B cell (primary cell): ENCODE measurements around the gene SNX19. TPM values are rescaled to one million over a fixed set of nuclear protein-coding genes. Genes with fewer than 3 reads are reported as not detected.

ENCODE experiments used
- ATAC-seq: fragments of 200-7000 bp; cut with Tn5 transposase; one replicate; pipeline ENCODE4 v1.10.0; 2021; ENCODE audit warnings: low read depth, mild to moderate bottlenecking, moderate number of reproducible peaks, moderate library complexity
- CTCF ChIA-PET: fragments of 350-600 bp; sonication (Branson Sonifier 250); formaldehyde crosslinking; loops from one replicate; lab custom pipeline; 2021; ENCODE audit warnings: antibody characterized with exemption, inconsistent platforms; lab: Charles Lee
- POLR2A ChIA-PET: fragments of 350-600 bp; sonication (Branson Sonifier 250); formaldehyde crosslinking; loops from one replicate; lab custom pipeline; 2021; ENCODE audit warnings: antibody characterized with exemption; lab: Charles Lee
- DNase-seq: peaks from one replicate; pipeline ENCODE4 v3.0.0; 2013
- H2AFZ ChIP-seq: 2 replicates; pipeline ENCODE4 v1.6.1; 2012; ENCODE audit warnings: mild to moderate bottlenecking, low read depth, low read length; ENCODE audit not compliant: insufficient read depth, poor library complexity, severe bottlenecking
- H3K27ac ChIP-seq, 2 donors: 1 replicate in 1 of 2; 2 replicates in 1 of 2; pipeline ENCODE4 v1.5.1; 2012 to 2013; ENCODE audit warnings: low read length in 2 of 2, mild to moderate bottlenecking in 2 of 2, moderate library complexity in 1 of 2
- H3K27me3 ChIP-seq, 4 experiments: fragments of 200-600 bp in 1 of 4; sonication (generic) in 1 of 4; replicated peaks in 1 of 4; 1 replicate in 2 of 4; 2 replicates in 2 of 4; pipeline versions ENCODE4 v1.6.1 to v1.7.0; 2013 to 2016; ENCODE audit warnings: low read length in 3 of 4, mild to moderate bottlenecking in 2 of 4, mixed read lengths in 1 of 4, moderate library complexity in 1 of 4; ENCODE audit not compliant: insufficient read depth in 4 of 4, control insufficient read depth in 3 of 4; ENCODE audit errors: control extremely low read depth in 1 of 4
- H3K36me3 ChIP-seq, 2 experiments: replicated peaks in 1 of 2; 1 replicate in 1 of 2; 2 replicates in 1 of 2; pipeline versions ENCODE4 v1.6.1 to v1.7.1; 2013; ENCODE audit warnings: low read length in 1 of 2; ENCODE audit not compliant: insufficient read depth in 2 of 2, control insufficient read depth in 1 of 2; ENCODE audit errors: control extremely low read depth in 1 of 2, extremely low read depth in 1 of 2
- H3K4me1 ChIP-seq, 2 donors: fragments of 200-600 bp in 1 of 2; sonication (generic) in 1 of 2; 1 replicate in 1 of 2; 2 replicates in 1 of 2; pipeline versions ENCODE4 v1.5.1 to v1.6.1; 2013 to 2017; ENCODE audit warnings: low read length in 2 of 2; ENCODE audit not compliant: control insufficient read depth in 2 of 2, insufficient read depth in 2 of 2
- H3K4me2 ChIP-seq: replicated peaks from 2 replicates; pipeline ENCODE3; 2012; ENCODE audit warnings: mild to moderate bottlenecking, low read depth, low read length; ENCODE audit not compliant: poor library complexity, severe bottlenecking
- H3K4me3 ChIP-seq, 5 experiments: fragments of 200-600 bp in 1 of 5; sonication (generic) in 1 of 5; 1 replicate in 3 of 5; 2 replicates in 2 of 5; pipeline versions ENCODE4 v1.5.1 to v1.7.0; 2011 to 2016; ENCODE audit warnings: low read length in 4 of 5, mild to moderate bottlenecking in 4 of 5, low read depth in 2 of 5, control low read depth in 1 of 5, moderate library complexity in 1 of 5; ENCODE audit not compliant: insufficient read depth in 1 of 5; ENCODE audit errors: control extremely low read depth in 1 of 5, extremely low read depth in 1 of 5
- H3K79me2 ChIP-seq: fragments of 200-600 bp; sonication (generic); one replicate; pipeline ENCODE4 v1.6.0; 2016; ENCODE audit warnings: low read length; ENCODE audit not compliant: control insufficient read depth, insufficient read depth
- H3K9ac ChIP-seq: fragments of 200-600 bp; sonication (generic); 2 replicates; pipeline ENCODE4 v1.6.1; 2017; ENCODE audit warnings: mild to moderate bottlenecking, low read length, moderate library complexity
- H3K9me3 ChIP-seq, 3 donors: one replicate each; pipeline versions ENCODE4 v1.6.1 to v1.7.1; 2013; ENCODE audit warnings: low read length in 2 of 3; ENCODE audit not compliant: control insufficient read depth in 2 of 3, insufficient read depth in 1 of 3; ENCODE audit errors: control extremely low read depth in 1 of 3
- H4K20me1 ChIP-seq: 2 replicates; pipeline ENCODE4 v1.6.0; 2012; ENCODE audit warnings: mild to moderate bottlenecking, low read length; ENCODE audit not compliant: insufficient read depth, control insufficient read depth, poor library complexity, severe bottlenecking
- H3K27ac Mint-ChIP-seq: one replicate; pipeline ENCODE4 v1.8.0; 2021; ENCODE audit warnings: mixed read lengths
- H3K27me3 Mint-ChIP-seq: one replicate; pipeline ENCODE4 v1.8.0; 2021; ENCODE audit warnings: mixed read lengths
- H3K4me1 Mint-ChIP-seq: one replicate; pipeline ENCODE4 v1.8.0; 2021; ENCODE audit warnings: mixed read lengths
- H3K4me3 Mint-ChIP-seq: one replicate; pipeline ENCODE4 v1.8.0; 2021; ENCODE audit warnings: mixed read lengths
- H3K9me3 Mint-ChIP-seq: one replicate; pipeline ENCODE4 v1.8.0; 2022; ENCODE audit warnings: mixed read lengths; ENCODE audit not compliant: insufficient read depth
- EZH2 ChIP-seq: IDR thresholded peaks from 2 replicates; pipeline ENCODE4 v1.6.1; 2012; ENCODE audit warnings: borderline replicate concordance, low read depth, mild to moderate bottlenecking, moderate library complexity, low read length; ENCODE audit not compliant: insufficient read depth, poor library complexity, severe bottlenecking
- WGBS: methylation state at CpG from one replicate; pipeline ENCODE4 v1.1.5; 2013; ENCODE audit warnings: missing lambda C conversion rate; ENCODE audit not compliant: insufficient coverage; 5-methylcytosine and 5-hydroxymethylcytosine counted together
- intact Hi-C: fragments of 100-400 bp; cut with micrococcal nuclease; formaldehyde crosslinking; loops from one replicate; pipeline ENCODE4 v1.10.0; 2022
- polyA plus RNA-seq: library from polyadenylated mRNA; depleted of rRNA; stranded (reverse); fragments of >200 nt; gene quantifications from 2 replicates; pipeline ENCODE4 v1.2.3, GENCODE V29; 2012
- total RNA-seq, 2 donors: library from RNA; stranded (reverse); fragments of 120-200 nt in 1 of 2; gene quantifications; 1 replicate in 1 of 2; 2 replicates in 1 of 2; pipeline versions ENCODE4 v1.2.3 to v1.2.4, GENCODE V29; 2013 to 2022
- TF ChIP-seq, protein P1 (sequence below): fragments of 200-600 bp; IDR thresholded peaks from one replicate; pipeline ENCODE4 v1.8.0; 2022; ENCODE audit warnings: antibody characterized with exemption, mild to moderate bottlenecking

The SNX19 gene
- total and polyA plus RNA-seq, 2 donors (not counting 1 experiment from before 2014, with no cell fraction given), result 24.2 to 74.0 TPM

DNA sequence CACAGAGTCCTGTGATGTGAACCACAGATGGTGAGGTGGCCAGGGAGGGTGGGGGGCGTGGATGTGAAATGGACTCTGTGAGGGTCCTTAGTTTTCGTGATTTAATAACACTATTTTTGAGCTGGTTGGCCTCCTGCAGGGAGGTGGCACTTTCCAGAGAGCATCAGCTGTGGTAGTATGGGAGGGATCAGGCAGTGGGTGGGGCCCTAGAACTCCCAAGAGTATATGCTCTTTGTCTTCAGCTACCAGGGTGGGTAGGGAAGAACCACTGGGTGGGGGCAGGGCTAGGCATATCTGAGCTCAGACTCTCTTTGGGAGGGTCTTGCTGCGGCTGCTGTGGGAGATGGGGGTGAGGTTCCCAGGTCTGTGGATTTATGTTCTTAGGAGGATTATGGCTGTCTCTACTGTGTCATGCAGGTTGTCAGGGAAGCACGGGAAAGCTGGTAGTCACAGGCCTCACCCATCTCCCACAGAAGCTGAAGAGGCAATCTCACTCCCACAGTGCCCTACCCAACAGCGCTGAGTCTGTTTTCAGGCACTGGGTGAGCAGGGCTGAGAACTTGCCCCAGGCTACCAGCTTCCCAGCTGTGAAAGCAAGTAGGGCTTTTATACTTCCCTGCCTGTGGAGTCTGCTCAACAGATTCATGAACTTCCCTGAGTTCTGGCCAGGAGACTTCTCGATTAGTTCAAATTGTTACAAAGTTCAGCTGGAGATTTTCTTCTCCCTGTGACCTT lies 47.9 kb upstream of the SNX19 start:
- H2AFZ ChIP-seq, result no peak overlapping the region
- POLR2A ChIA-PET, result no interaction called here
- no peak for DNase-seq

DNA sequence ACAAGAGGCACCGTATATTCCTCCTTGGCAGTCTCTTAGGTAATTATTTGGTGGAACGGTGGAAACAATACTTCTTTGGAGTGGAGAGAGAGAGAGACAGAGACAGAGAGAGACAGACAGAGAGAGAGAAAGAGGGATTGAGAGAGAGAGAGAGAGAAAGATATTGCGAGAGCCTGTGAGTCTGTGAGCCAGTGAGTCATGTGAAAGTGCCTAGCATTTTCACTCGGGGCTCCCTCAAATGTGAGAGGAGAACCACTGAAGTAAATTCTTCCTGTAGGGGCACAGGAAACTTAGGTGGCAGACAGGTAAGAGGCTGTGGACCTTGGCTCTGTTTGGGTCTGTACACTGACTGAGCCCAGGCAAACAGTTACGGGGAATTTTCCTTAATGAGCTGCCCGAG lies 31.6 kb upstream of the SNX19 start:
- WGBS, result 92% methylated on average over 6 of the region's 6 CpGs
- no peak overlapping the region for H2AFZ ChIP-seq

More for the DNA sequence above, 47.9 kb upstream of the SNX19 start:
- 84% methylated on average over 5 of the region's 6 CpGs for WGBS
- Histone ChIP-seq H3K79me2 (no peaks in the 10 kb centered on the region), H3K4me2 (no peak overlapping the region), H3K9me3 (peaks cover 0 to 1% (median 0%) of the 10 kb centered on the region in 3 donors), H3K27me3 (no peaks in the 10 kb centered on the region), H3K9ac (no peak overlapping the region), H3K4me1 (no peaks in the 10 kb centered on the region), H4K20me1 (no peaks in the 10 kb centered on the region), H3K36me3 (no peaks in the 10 kb centered on the region), H3K4me3 (no peak overlapping the region), H3K27ac (no peak overlapping the region)
- H3K4me1 Mint-ChIP-seq, result no peaks in the 10 kb centered on the region
- ATAC-seq, result no peak
- H3K9me3 Mint-ChIP-seq, result peaks cover 2% of the 10 kb centered on the region
- H3K4me3 Mint-ChIP-seq, result no peak overlapping the region
- no peak for TF ChIP-seq EZH2
- TF ChIP-seq, protein P1, sequence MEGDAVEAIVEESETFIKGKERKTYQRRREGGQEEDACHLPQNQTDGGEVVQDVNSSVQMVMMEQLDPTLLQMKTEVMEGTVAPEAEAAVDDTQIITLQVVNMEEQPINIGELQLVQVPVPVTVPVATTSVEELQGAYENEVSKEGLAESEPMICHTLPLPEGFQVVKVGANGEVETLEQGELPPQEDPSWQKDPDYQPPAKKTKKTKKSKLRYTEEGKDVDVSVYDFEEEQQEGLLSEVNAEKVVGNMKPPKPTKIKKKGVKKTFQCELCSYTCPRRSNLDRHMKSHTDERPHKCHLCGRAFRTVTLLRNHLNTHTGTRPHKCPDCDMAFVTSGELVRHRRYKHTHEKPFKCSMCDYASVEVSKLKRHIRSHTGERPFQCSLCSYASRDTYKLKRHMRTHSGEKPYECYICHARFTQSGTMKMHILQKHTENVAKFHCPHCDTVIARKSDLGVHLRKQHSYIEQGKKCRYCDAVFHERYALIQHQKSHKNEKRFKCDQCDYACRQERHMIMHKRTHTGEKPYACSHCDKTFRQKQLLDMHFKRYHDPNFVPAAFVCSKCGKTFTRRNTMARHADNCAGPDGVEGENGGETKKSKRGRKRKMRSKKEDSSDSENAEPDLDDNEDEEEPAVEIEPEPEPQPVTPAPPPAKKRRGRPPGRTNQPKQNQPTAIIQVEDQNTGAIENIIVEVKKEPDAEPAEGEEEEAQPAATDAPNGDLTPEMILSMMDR, result no peak
- no peak overlapping the region for H3K27ac Mint-ChIP-seq
- intact Hi-C loops, result no loop called here
- H3K27me3 Mint-ChIP-seq, result peaks cover 11% of the 10 kb centered on the region
- CTCF ChIA-PET, result no interaction called here

More for the DNA sequence above, 31.6 kb upstream of the SNX19 start:
- Histone ChIP-seq H3K4me1 (no peaks in the 10 kb centered on the region), H4K20me1 (no peaks in the 10 kb centered on the region), H3K79me2 (no peaks in the 10 kb centered on the region), H3K9me3 (peaks cover 0 to 3% (median 0%) of the 10 kb centered on the region in 3 donors), H3K27ac (no peak overlapping the region), H3K36me3 (no peaks in the 10 kb centered on the region), H3K4me2 (no peak overlapping the region), H3K4me3 (no peak overlapping the region), H3K9ac (no peak overlapping the region), H3K27me3 (peaks cover 0 to 7% (median 2%) of the 10 kb centered on the region in 4 experiments)
- CTCF ChIA-PET, result no interaction called here
- Mint-ChIP-seq H3K9me3 (no peaks in the 10 kb centered on the region), H3K27ac (no peak overlapping the region), H3K27me3 (peaks cover 17% of the 10 kb centered on the region), H3K4me1 (no peaks in the 10 kb centered on the region), H3K4me3 (no peak overlapping the region)
- ATAC-seq (no peak), DNase-seq (no peak)
- POLR2A ChIA-PET, result no interaction called here
- intact Hi-C loops, result no loop called here
- TF ChIP-seq, protein P1, result no peak
- no peak for TF ChIP-seq EZH2
